Adrenal gland (tissue), 12 donors: ENCODE measurements around the gene PRICKLE2. TPM values are rescaled to one million over a fixed set of nuclear protein-coding genes. Genes with fewer than 3 reads are reported as not detected.

Source experiments
- DNase-seq, 7 donors: peaks; one replicate each; pipeline ENCODE4 v3.0.0-alpha.2; 2019 to 2020
- H3K27ac ChIP-seq, 5 donors: fragments of 200-600 bp; sonication (generic) in 4 of 5; 1 replicate in 3 of 5; 2 replicates in 2 of 5; pipeline versions ENCODE4 v1.5.1 to v1.8.0; 2016 to 2020; ENCODE audit warnings: mild to moderate bottlenecking in 1 of 5
- H3K27me3 ChIP-seq: fragments of 200-600 bp; 2 replicates; pipeline ENCODE4 v1.8.0; 2021
- H3K36me3 ChIP-seq, 2 donors: fragments of 200-600 bp; replicated peaks in 1 of 2; 1 replicate in 1 of 2; 2 replicates in 1 of 2; pipeline versions ENCODE4 v1.5.1 to v1.8.0; 2018 to 2022
- H3K4me1 ChIP-seq, 2 donors: fragments of 200-600 bp; replicated peaks in 1 of 2; 1 replicate in 1 of 2; 2 replicates in 1 of 2; pipeline versions ENCODE4 v1.5.1 to v1.8.0; 2018 to 2021
- H3K4me3 ChIP-seq, 4 donors: fragments of 200-600 bp; sonication (generic) in 3 of 4; one replicate each; pipeline ENCODE4 v1.5.1; 2016 to 2018
- H3K9me3 ChIP-seq, 3 donors: fragments of 200-600 bp; sonication (generic) in 1 of 3; replicated peaks in 1 of 3; 1 replicate in 2 of 3; 2 replicates in 1 of 3; pipeline versions ENCODE4 v1.5.1 to v1.8.0; 2016 to 2021
- POLR2A ChIP-seq, 2 donors: fragments of 450-650 bp; IDR thresholded peaks; one replicate each; pipeline ENCODE4 v1.6.1; 2017; ENCODE audit warnings: antibody characterized with exemption in 2 of 2, mild to moderate bottlenecking in 2 of 2, moderate library complexity in 1 of 2
- WGBS, 4 donors: extraction: QIAGEN DNeasy Blood & Tissue Kit in 2 of 4; methylation state at CpG; one replicate each; pipeline versions ENCODE4 v1.1.5 to v1.1.7; 2013 to 2017; 5-methylcytosine and 5-hydroxymethylcytosine counted together
- intact Hi-C, 2 donors: fragments of 100-400 bp; cut with DNase I; formaldehyde crosslinking; loops; one replicate each; pipeline versions ENCODE4 v1.14.1 to v1.15.0; 2022 to 2023
- polyA plus RNA-seq, 3 donors: library from polyadenylated mRNA; stranded (reverse); fragments of 200-250 nt in 2 of 3; fragments of 350-450 nt in 1 of 3; fragmentation: Illumina TruSeq in 1 of 3; extraction: RNeasy Lipid Tissue Mini Kit (QIAGEN cat#74804) in 1 of 3; gene quantifications; one replicate each; pipeline ENCODE4 v1.2.3, GENCODE V29; 2013 to 2014
- total RNA-seq, 9 donors: library from RNA; depleted of rRNA in 4 of 9; stranded (reverse); fragments of >200 nt in 4 of 9; fragments of 120-200 nt in 1 of 9; fragmentation: NEBNext Ultra II Directional in 1 of 9; extraction: Animal tissue kit (Norgen Biotek cat#: 25700) in 1 of 9; gene quantifications; one replicate each; pipeline versions ENCODE4 v1.1.0 to v1.2.4, GENCODE V29; 2013 to 2023
- TF ChIP-seq, protein P1 (sequence below), 6 experiments: fragments of 450-650 bp in 4 of 6; fragments of 200-600 bp in 2 of 6; sonication (generic) in 1 of 6; IDR thresholded peaks; 1 replicate in 5 of 6; 2 replicates in 1 of 6; pipeline versions ENCODE4 v1.5.1 to v1.8.0; 2016 to 2021; ENCODE audit warnings: antibody characterized with exemption in 6 of 6, mild to moderate bottlenecking in 2 of 6, moderate library complexity in 1 of 6
- donor health status: healthy with polysubstance abuse.
- donor health status: Bipolar disorder and iron deficiency.
- donor health status: DM: yes; HTN: yes; CAD: no.
- donor health status: DM: no; HTN: no; CAD: no.
- donor health status: DM: no; HTN: no; CAD: no.
- donor health status: DM: yes; HTN: yes; CAD: no.

Gene PRICKLE2
- total and polyA plus RNA-seq, 12 donors: 1.3 to 15.7 (median 8.1) TPM

DNA sequence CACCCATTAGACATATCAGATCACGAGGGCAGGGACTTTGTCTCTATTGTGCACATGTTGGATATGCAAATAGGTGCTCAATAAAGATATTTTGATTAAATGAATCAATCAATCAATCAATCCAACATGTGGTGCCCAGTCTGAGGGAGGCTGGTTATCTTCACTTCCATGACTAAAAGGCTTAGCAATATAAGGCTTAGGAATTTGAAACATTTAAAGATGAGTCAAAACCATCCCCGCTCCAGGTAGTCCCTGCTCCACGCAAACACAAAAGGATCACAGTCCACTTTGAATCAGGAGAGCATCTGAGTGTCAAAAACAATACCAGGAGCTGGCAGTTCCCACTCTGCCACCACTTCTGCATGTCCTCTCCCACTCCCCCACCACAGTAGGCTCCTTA is 25.8 kb upstream of the PRICKLE2 start:
- H3K4me1 ChIP-seq: peaks cover 0 to 8% of the 10 kb centered on the region in 2 donors
- H3K27me3 ChIP-seq: no peaks in the 10 kb centered on the region
- no peak for TF ChIP-seq POLR2A (IDR thresholded peaks at IDR 0.05)
- TF ChIP-seq, protein P1, sequence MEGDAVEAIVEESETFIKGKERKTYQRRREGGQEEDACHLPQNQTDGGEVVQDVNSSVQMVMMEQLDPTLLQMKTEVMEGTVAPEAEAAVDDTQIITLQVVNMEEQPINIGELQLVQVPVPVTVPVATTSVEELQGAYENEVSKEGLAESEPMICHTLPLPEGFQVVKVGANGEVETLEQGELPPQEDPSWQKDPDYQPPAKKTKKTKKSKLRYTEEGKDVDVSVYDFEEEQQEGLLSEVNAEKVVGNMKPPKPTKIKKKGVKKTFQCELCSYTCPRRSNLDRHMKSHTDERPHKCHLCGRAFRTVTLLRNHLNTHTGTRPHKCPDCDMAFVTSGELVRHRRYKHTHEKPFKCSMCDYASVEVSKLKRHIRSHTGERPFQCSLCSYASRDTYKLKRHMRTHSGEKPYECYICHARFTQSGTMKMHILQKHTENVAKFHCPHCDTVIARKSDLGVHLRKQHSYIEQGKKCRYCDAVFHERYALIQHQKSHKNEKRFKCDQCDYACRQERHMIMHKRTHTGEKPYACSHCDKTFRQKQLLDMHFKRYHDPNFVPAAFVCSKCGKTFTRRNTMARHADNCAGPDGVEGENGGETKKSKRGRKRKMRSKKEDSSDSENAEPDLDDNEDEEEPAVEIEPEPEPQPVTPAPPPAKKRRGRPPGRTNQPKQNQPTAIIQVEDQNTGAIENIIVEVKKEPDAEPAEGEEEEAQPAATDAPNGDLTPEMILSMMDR (IDR thresholded peaks at IDR 0.05): no peak
- no peak overlapping the region for H3K27ac ChIP-seq
- no peak overlapping the region for H3K4me3 ChIP-seq
- H3K9me3 ChIP-seq: no peaks in the 10 kb centered on the region
- no peaks in the 10 kb centered on the region for H3K36me3 ChIP-seq
- 93 to 95% (median 94%) methylated on average over 3 of the region's 3 CpGs for WGBS, 4 donors
- intact Hi-C loops: no loop called here
- no peak for DNase-seq

DNA sequence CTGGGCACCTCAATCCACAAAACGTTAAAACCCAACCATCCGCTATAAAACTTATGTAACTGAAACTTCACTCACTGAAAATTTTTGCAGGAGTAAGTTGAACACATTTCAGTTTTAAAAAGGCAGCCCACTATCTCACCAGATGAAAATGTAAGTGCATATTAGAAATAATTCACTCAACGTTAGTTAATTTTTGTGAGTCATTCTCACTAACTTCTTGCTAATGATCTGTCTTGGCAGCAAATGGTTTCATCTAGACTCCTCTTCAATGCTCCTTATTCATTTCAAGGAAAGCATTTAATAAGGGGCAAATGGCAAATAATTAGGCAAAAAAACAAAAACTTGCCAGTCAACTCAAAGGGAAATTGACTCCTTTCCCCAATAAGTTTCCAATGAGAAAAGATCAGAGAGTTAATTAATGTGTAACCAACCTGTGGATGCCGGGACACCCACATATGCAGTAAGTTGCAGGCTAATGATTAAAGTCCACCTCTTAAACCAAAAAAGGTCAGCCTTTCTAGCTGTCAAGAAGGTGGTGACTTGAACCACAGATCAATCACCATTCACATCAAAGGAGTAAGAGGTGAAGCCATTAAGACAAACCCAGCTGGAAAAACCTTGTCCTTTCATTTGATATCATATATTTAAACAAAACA is 22.9 kb upstream of the PRICKLE2 start:
- no peak for DNase-seq
- Histone ChIP-seq H3K9me3 (no peaks in the 10 kb centered on the region), H3K27me3 (no peaks in the 10 kb centered on the region), H3K27ac (no peak overlapping the region), H3K4me1 (no peaks in the 10 kb centered on the region), H3K36me3 (no peaks in the 10 kb centered on the region), H3K4me3 (no peak overlapping the region)
- 59 to 70% (median 61%) methylated on average over 4 of the region's 4 CpGs for WGBS, 4 donors
- TF ChIP-seq, protein P1 (IDR thresholded peaks at IDR 0.05): no peak
- no peak for TF ChIP-seq POLR2A (IDR thresholded peaks at IDR 0.05)
- intact Hi-C loops: no loop called here

DNA sequence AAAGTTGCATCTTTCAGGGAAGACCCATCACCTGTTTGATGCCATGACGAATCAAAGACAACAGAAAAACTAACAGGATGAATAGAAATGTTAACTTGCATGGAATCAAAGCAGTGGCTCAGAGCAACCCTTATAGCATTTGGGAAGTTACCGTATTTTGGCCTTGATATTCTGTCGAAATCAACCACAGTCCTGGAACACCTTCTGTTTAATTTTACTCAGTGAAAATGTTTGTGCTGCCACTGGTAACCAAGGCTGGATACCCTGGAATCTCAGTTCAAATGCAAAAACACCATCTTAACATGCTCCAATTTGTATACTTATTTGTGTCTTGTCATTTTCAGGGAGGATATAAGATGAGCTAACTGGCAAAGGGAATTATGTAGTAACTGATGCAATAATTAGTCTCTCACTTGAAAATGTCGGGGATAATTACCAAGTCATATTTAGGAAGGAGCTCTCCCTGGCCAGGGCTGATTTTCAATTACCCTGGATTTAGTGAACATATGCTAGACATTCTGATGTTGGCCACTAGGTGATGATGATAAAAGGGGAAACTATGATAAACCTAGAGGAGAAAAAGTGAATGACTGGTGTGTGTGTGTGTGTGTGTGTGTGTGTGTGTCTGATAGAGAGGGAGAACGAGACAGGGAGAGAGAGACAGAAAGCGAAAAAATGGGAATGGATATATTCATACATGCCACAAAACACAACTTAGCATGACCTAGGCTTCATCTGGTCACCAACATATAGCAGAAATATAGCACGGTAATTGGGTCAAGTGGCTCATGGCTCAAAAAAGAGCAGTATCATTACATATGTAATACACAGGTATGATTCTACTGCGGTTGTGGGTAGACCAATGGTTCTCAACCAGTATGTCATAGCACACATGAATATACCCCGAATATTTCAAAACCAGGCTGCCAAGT is 19.0 kb upstream of the PRICKLE2 start:
- TF ChIP-seq, protein P1 (IDR thresholded peaks at IDR 0.05): peak in 5 of 6 experiments; percentile 15 to 61 (median 43)
- TF ChIP-seq POLR2A (IDR thresholded peaks at IDR 0.05): no peak
- WGBS, 4 donors: 74 to 77% (median 75%) methylated on average over 9 of the region's 9 CpGs
- intact Hi-C loops: no loop called here
- Histone ChIP-seq H3K36me3 (no peaks in the 10 kb centered on the region), H3K9me3 (no peaks in the 10 kb centered on the region), H3K4me1 (no peaks in the 10 kb centered on the region), H3K27ac (no peak overlapping the region), H3K4me3 (no peak overlapping the region), H3K27me3 (no peaks in the 10 kb centered on the region)
- no peak for DNase-seq

DNA sequence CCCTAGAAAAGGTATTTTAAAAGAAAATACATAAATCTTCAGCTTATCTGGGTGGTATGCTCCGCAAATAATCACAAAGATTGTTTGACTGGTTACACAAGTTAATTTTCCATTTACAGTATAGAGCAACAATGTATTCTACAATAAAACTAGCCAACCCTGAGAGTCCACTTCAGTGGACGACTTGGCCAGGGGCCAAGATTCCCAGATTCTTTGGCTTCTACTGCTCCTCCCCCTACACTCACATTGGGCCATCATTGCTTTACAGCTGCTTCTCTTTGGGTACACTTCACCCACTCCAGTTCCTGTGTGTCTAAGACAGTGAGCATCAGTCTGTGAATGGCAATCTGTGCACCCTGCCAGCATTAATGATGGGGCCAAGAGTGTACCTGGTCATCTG is 17.2 kb upstream of the PRICKLE2 start:
- Histone ChIP-seq H3K27me3 (no peaks in the 10 kb centered on the region), H3K4me1 (no peaks in the 10 kb centered on the region), H3K9me3 (no peaks in the 10 kb centered on the region), H3K36me3 (no peaks in the 10 kb centered on the region), H3K27ac (no peak overlapping the region), H3K4me3 (no peak overlapping the region)
- 64 to 74% (median 71%) methylated on average over 2 of the region's 2 CpGs for WGBS, 4 donors
- TF ChIP-seq, protein P1 (IDR thresholded peaks at IDR 0.05): no peak
- no peak for TF ChIP-seq POLR2A (IDR thresholded peaks at IDR 0.05)
- intact Hi-C loops: no loop called here
- DNase-seq: no peak
